GM12878 (cell line): ENCODE data around the gene CNTNAP5.

Experiments
- ESRRA ChIP-seq: IDR thresholded peaks from 2 replicates; pipeline ENCODE4 v1.6.1; 2012; ENCODE audit warnings: mild to moderate bottlenecking, low read length, improper control_type of control experiment
- JUND ChIP-seq: IDR thresholded peaks from 2 replicates; pipeline ENCODE4 v1.6.1; 2012; ENCODE audit warnings: low read depth, mild to moderate bottlenecking, low read length, improper control_type of control experiment, moderate library complexity
- MTA3 ChIP-seq: IDR thresholded peaks from 2 replicates; pipeline ENCODE4 v1.6.1; 2012; ENCODE audit warnings: low read length, inconsistent platforms, borderline replicate concordance
- MYC ChIP-seq: IDR thresholded peaks from 2 replicates; pipeline ENCODE4 v1.6.1; 2011; ENCODE audit warnings: mild to moderate bottlenecking, low read length, moderate library complexity, inconsistent platforms; ENCODE audit not compliant: insufficient read depth, insufficient replicate concordance, insufficient read length, severe bottlenecking
- POU2F2 ChIP-seq: IDR thresholded peaks from 3 replicates; pipeline ENCODE4 v1.6.1; 2011; ENCODE audit warnings: low read depth, mild to moderate bottlenecking, low read length, borderline replicate concordance
- RAD21 ChIP-seq: IDR thresholded peaks from 2 replicates; pipeline ENCODE4 v1.6.1; 2011; ENCODE audit warnings: mild to moderate bottlenecking, low read depth, low read length, moderate library complexity; ENCODE audit not compliant: insufficient read depth
- REST ChIP-seq: IDR thresholded peaks from 2 replicates; pipeline ENCODE4 v1.6.1; 2012; ENCODE audit warnings: mild to moderate bottlenecking, low read depth, low read length
- SP1 ChIP-seq: IDR thresholded peaks from one replicate; pipeline ENCODE4 v1.6.1; 2011; ENCODE audit warnings: low read depth, low read length
- SRF ChIP-seq, 2 experiments: IDR thresholded peaks; 2 replicates each; pipeline ENCODE4 v1.6.1; 2011; ENCODE audit warnings: low read depth in 2 of 2, low read length in 2 of 2, mild to moderate bottlenecking in 1 of 2, moderate library complexity in 1 of 2
- ZNF384 ChIP-seq: IDR thresholded peaks from 2 replicates; pipeline ENCODE4 v1.6.1; 2012; ENCODE audit warnings: low read depth, mild to moderate bottlenecking, low read length, improper control_type of control experiment, borderline replicate concordance
- TF ChIP-seq, protein P1 (sequence below), 3 experiments: IDR thresholded peaks in 2 of 3; conservative IDR thresholded peaks in 1 of 3; 2 replicates each; pipeline ENCODE4 v1.5.1; 2011; ENCODE audit warnings: low read depth in 3 of 3, low read length in 3 of 3, mild to moderate bottlenecking in 3 of 3, control low read depth in 2 of 3, moderate library complexity in 2 of 3, inconsistent platforms in 1 of 3, mixed read lengths in 1 of 3; ENCODE audit not compliant: control insufficient read depth in 2 of 3, insufficient read depth in 1 of 3; ENCODE audit errors: extremely low read depth in 1 of 3
- TF ChIP-seq, protein P2 (sequence below): fragments of 450-650 bp; IDR thresholded peaks from 2 replicates; pipeline ENCODE4 v1.6.1; 2017; ENCODE audit warnings: mild to moderate bottlenecking

GRCh38 chr2:124880995-124881394 lies 855.9 kb downstream of the CNTNAP5 start:
- TF ChIP-seq POU2F2: no peak
- TF ChIP-seq MYC: no peak
- no peak for TF ChIP-seq ESRRA
- no peak for TF ChIP-seq SP1
- TF ChIP-seq, protein P1, sequence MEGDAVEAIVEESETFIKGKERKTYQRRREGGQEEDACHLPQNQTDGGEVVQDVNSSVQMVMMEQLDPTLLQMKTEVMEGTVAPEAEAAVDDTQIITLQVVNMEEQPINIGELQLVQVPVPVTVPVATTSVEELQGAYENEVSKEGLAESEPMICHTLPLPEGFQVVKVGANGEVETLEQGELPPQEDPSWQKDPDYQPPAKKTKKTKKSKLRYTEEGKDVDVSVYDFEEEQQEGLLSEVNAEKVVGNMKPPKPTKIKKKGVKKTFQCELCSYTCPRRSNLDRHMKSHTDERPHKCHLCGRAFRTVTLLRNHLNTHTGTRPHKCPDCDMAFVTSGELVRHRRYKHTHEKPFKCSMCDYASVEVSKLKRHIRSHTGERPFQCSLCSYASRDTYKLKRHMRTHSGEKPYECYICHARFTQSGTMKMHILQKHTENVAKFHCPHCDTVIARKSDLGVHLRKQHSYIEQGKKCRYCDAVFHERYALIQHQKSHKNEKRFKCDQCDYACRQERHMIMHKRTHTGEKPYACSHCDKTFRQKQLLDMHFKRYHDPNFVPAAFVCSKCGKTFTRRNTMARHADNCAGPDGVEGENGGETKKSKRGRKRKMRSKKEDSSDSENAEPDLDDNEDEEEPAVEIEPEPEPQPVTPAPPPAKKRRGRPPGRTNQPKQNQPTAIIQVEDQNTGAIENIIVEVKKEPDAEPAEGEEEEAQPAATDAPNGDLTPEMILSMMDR (IDR thresholded peaks at IDR 0.05 in 2 of 3, conservative IDR thresholded peaks at IDR 0.05 in 1 of 3; ENCODE audit: control insufficient read depth in 2 of 3, extremely low read depth in 1 of 3, insufficient read depth in 1 of 3, low read depth in 3 of 3, low read length in 3 of 3): no peak
- TF ChIP-seq JUND: no peak
- TF ChIP-seq, protein P2, sequence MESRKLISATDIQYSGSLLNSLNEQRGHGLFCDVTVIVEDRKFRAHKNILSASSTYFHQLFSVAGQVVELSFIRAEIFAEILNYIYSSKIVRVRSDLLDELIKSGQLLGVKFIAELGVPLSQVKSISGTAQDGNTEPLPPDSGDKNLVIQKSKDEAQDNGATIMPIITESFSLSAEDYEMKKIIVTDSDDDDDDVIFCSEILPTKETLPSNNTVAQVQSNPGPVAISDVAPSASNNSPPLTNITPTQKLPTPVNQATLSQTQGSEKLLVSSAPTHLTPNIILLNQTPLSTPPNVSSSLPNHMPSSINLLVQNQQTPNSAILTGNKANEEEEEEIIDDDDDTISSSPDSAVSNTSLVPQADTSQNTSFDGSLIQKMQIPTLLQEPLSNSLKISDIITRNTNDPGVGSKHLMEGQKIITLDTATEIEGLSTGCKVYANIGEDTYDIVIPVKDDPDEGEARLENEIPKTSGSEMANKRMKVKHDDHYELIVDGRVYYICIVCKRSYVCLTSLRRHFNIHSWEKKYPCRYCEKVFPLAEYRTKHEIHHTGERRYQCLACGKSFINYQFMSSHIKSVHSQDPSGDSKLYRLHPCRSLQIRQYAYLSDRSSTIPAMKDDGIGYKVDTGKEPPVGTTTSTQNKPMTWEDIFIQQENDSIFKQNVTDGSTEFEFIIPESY: no peak
- no peak for TF ChIP-seq REST
- no peak for TF ChIP-seq MTA3
- TF ChIP-seq ZNF384: no peak
- TF ChIP-seq RAD21: no peak
- no peak for TF ChIP-seq SRF (IDR thresholded peaks at IDR 0.05; ENCODE audit: low read depth in 2 of 2, low read length in 2 of 2)
